Activated CD8-positive, alpha-beta T cell treated with anti-CD3 and anti-CD28 coated beads for 36 hours (primary cell): ENCODE measurements around the gene PDCD4. TPM values are rescaled to one million over a fixed set of nuclear protein-coding genes. Genes with fewer than 3 reads are reported as not detected.
A peak's percentile ranks its signal among the peaks of the same experiment; 100 is the strongest.

Source experiments
- ATAC-seq: fragments of 200-7000 bp; cut with Tn5 transposase; one replicate; pipeline ENCODE4 v1.10.0; 2021; ENCODE audit warnings: mild to moderate bottlenecking, moderate library complexity
- CTCF ChIA-PET: fragments of 350-600 bp; sonication (Branson Sonifier 250); formaldehyde crosslinking; loops from one replicate; lab custom pipeline; 2021; ENCODE audit warnings: antibody characterized with exemption; lab: Charles Lee
- POLR2A ChIA-PET: fragments of 350-600 bp; sonication (Branson Sonifier 250); formaldehyde crosslinking; loops from one replicate; lab custom pipeline; 2021; ENCODE audit warnings: antibody characterized with exemption; lab: Charles Lee
- DNase-seq: peaks from one replicate; pipeline ENCODE4 v3.0.0-alpha.2; 2020
- H3K27ac Mint-ChIP-seq: one replicate; pipeline ENCODE4 v1.8.0; 2021; ENCODE audit warnings: mild to moderate bottlenecking, mixed read lengths
- H3K27me3 Mint-ChIP-seq: one replicate; pipeline ENCODE4 v1.8.0; 2021; ENCODE audit warnings: mixed read lengths
- H3K36me3 Mint-ChIP-seq: one replicate; pipeline ENCODE4 v1.8.0; 2021; ENCODE audit warnings: low read depth, mixed read lengths
- H3K4me1 Mint-ChIP-seq: one replicate; pipeline ENCODE4 v1.8.0; 2021; ENCODE audit warnings: low read depth, mixed read lengths
- H3K4me3 Mint-ChIP-seq: one replicate; pipeline ENCODE4 v1.8.0; 2021; ENCODE audit warnings: mild to moderate bottlenecking, moderate library complexity, mixed read lengths
- H3K9me3 Mint-ChIP-seq: one replicate; pipeline ENCODE4 v1.8.0; 2021; ENCODE audit warnings: mixed read lengths
- intact Hi-C: fragments of 100-400 bp; cut with micrococcal nuclease; formaldehyde crosslinking; loops from one replicate; pipeline ENCODE4 v1.10.0; 2022
- total RNA-seq, 2 experiments: library from RNA; stranded (reverse); gene quantifications; one replicate each; pipeline ENCODE4 v1.2.3, GENCODE V29; 2021
- TF ChIP-seq, protein P1 (sequence below): fragments of 200-600 bp; IDR thresholded peaks from one replicate; pipeline ENCODE4 v1.8.0; 2022; ENCODE audit warnings: antibody characterized with exemption, mild to moderate bottlenecking

Gene PDCD4
- total RNA-seq, 2 experiments from 2014 or later: 186 to 190 TPM

DNA sequence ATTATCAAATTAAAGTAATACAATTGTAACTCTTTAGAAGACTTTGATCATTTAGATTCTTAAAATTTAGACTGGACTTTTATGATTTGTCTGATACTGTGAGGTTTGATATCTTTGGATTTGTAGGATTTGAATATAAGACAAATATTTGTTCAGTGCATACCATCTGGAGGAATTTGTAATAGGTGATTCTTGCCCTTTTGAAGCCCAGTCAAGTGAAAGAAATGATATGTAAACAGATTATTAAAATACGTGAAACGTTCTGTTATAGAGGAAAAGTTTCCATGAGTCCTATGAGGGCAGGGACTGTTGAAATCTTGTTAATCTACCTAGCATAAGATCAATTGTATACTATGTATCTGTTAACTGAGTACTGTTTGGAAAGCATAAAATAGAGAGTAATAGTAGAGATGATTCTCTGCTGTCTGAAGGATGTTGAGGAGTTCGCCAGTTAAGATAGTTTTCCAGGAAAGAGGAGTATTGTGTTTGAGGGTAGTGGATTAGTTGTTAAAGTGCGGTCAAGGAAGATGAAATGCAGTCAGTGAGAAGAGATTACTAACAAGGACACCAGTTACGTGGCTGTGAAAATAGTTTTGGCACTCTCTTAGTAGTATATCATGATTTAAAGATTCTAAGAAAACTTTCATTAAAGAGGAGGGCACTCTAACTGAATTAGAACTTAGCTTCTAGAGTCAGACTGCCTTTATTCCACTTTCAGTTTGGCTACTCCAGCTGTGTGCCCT lies 14.4 kb downstream of the PDCD4 start:
- DNase-seq (no peak), ATAC-seq (peak; percentile 28)
- H3K36me3 Mint-ChIP-seq: peaks cover 63% of the 10 kb centered on the region
- H3K4me3 Mint-ChIP-seq: peak overlapping the region; percentile 11
- H3K27me3 Mint-ChIP-seq: no peaks in the 10 kb centered on the region
- TF ChIP-seq, protein P1, sequence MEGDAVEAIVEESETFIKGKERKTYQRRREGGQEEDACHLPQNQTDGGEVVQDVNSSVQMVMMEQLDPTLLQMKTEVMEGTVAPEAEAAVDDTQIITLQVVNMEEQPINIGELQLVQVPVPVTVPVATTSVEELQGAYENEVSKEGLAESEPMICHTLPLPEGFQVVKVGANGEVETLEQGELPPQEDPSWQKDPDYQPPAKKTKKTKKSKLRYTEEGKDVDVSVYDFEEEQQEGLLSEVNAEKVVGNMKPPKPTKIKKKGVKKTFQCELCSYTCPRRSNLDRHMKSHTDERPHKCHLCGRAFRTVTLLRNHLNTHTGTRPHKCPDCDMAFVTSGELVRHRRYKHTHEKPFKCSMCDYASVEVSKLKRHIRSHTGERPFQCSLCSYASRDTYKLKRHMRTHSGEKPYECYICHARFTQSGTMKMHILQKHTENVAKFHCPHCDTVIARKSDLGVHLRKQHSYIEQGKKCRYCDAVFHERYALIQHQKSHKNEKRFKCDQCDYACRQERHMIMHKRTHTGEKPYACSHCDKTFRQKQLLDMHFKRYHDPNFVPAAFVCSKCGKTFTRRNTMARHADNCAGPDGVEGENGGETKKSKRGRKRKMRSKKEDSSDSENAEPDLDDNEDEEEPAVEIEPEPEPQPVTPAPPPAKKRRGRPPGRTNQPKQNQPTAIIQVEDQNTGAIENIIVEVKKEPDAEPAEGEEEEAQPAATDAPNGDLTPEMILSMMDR: no peak
- intact Hi-C loops: no loop called here
- peaks cover 54% of the 10 kb centered on the region for H3K4me1 Mint-ChIP-seq
- POLR2A ChIA-PET: interaction anchor here (1.0 to 1.4 kb wide), 4 partner anchors 15 to 113 kb away, joined by 3 to 4 read pairs (median 4); partner anchors contain the start of gene PDCD4
- CTCF ChIA-PET: interaction anchor here (0.7 to 1.5 kb wide), 8 partner anchors 12 to 140 kb away, joined by 3 to 7 read pairs (median 4); partner anchors contain the start of gene PDCD4
- no peaks in the 10 kb centered on the region for H3K9me3 Mint-ChIP-seq
- H3K27ac Mint-ChIP-seq: peak overlapping the region; percentile 69

DNA sequence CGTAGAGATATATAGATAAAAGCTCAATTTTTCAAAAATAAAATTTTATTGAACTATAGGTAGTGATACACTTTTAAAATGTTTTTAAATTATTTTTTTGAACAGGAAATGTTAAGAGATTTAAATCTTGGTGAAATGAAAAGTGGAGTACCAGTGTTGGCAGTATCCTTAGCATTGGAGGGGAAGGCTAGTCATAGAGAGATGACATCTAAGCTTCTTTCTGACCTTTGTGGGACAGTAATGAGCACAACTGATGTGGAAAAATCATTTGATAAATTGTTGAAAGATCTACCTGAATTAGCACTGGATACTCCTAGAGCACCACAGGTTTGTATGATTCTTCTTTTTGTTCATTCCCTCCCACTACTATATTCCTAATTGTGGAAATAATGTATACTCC lies 15.8 kb downstream of the PDCD4 start:
- CTCF ChIA-PET: interaction anchor here (0.9 to 1.8 kb wide), 9 partner anchors 9 to 157 kb away, joined by 3 to 9 read pairs (median 3); partner anchors contain the start of genes BBIP1 and SHOC2
- POLR2A ChIA-PET: interaction anchor here (0.7 to 1.4 kb wide), 4 partner anchors 11 to 114 kb away, joined by 3 read pairs; partner anchors contain the start of gene PDCD4
- intact Hi-C loops: no loop called here
- Mint-ChIP-seq H3K27ac (peak overlapping the region; percentile 72), H3K4me3 (no peak overlapping the region), H3K27me3 (no peaks in the 10 kb centered on the region), H3K9me3 (no peaks in the 10 kb centered on the region), H3K36me3 (peaks cover 54% of the 10 kb centered on the region), H3K4me1 (peaks cover 50% of the 10 kb centered on the region)
- DNase-seq: no peak
- ATAC-seq: peak; percentile 45
- TF ChIP-seq, protein P1: no peak

- DNase-seq: no peak
- Mint-ChIP-seq H3K4me1 (peaks cover 55% of the 10 kb centered on the region), H3K4me3 (no peak overlapping the region), H3K27ac (peak overlapping the region; percentile 49), H3K27me3 (no peaks in the 10 kb centered on the region), H3K9me3 (no peaks in the 10 kb centered on the region), H3K36me3 (peaks cover 49% of the 10 kb centered on the region)
- TF ChIP-seq, protein P1: no peak
- ChIA-PET POLR2A (no interaction called here), CTCF (interaction anchor here (0.6 to 8.9 kb wide), 13 partner anchors 10 to 282 kb away, joined by 3 to 71 read pairs (median 4); partner anchors contain the start of gene BBIP1)
- intact Hi-C loops: loop anchor here (1.0 kb wide), 2 partner anchors 88 to 146 kb away; no protein-coding TSS in a partner anchor
- no peak for ATAC-seq
Observed at GRCh38 chr10:110892602-110893288, 21.0 kb downstream of the PDCD4 start.

DNA sequence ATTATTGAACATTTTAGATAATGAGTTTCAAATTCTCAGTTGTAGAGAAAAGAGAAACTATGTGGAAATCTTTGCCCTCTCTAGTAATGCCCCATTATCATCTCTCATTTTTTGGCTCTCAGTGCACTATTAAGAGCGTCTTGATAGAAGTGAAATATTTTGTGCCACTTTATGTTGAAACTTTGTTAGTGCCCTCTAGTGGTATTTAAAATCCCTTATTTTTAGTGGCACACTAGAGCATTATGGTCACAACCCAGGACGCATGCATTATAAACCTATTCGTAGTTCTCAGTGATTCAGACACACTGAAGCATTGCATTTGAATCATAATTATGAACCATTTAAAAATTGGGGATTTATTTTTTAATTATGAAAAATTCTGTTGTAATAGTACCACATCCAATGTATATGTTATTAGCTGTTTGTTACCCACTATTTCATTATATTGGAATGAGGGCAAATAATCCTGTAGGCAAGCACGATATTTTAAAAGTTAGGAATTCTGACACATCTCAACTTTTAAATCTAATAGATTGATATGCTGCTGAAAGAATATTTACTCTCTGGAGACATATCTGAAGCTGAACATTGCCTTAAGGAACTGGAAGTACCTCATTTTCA lies 21.9 kb downstream of the PDCD4 start:
- Mint-ChIP-seq H3K27ac (peak overlapping the region; percentile 57), H3K27me3 (no peaks in the 10 kb centered on the region), H3K4me1 (peaks cover 61% of the 10 kb centered on the region), H3K4me3 (no peak overlapping the region), H3K36me3 (peaks cover 49% of the 10 kb centered on the region), H3K9me3 (no peaks in the 10 kb centered on the region)
- DNase-seq: no peak
- TF ChIP-seq, protein P1: peak; percentile 68
- ChIA-PET POLR2A (no interaction called here), CTCF (interaction anchor here (0.6 to 8.9 kb wide), 28 partner anchors 10 to 283 kb away, joined by 3 to 71 read pairs (median 4); partner anchors contain the start of gene BBIP1)
- peak; percentile 83 for ATAC-seq
- intact Hi-C loops: loop anchor here (1.0 kb wide), 2 partner anchors 89 to 147 kb away; no protein-coding TSS in a partner anchor
